SK-N-SH treated with all-trans-retinoic acid at 6 μM for 48 hours (cell line): ENCODE data around the gene NUP98.

Experiments used
- CSDC2 ChIP-seq: fragments of 250-450 bp; sonication (Bioruptor Pico); IDR thresholded peaks from 2 replicates; pipeline ENCODE4 v1.5.0; 2020; ENCODE audit warnings: mild to moderate bottlenecking, moderate library complexity
- ESRRG ChIP-seq: fragments of 250-450 bp; sonication (Bioruptor Pico); IDR thresholded peaks from 2 replicates; pipeline ENCODE4 v1.6.1; 2021; ENCODE audit warnings: mild to moderate bottlenecking
- OSR1 ChIP-seq: fragments of 250-450 bp; sonication (Bioruptor Pico); IDR thresholded peaks from 2 replicates; pipeline ENCODE4 v1.8.0; 2022; ENCODE audit warnings: moderate library complexity, mild to moderate bottlenecking, inconsistent platforms
- POU6F1 ChIP-seq: fragments of 250-450 bp; sonication (Bioruptor Pico); IDR thresholded peaks from 2 replicates; pipeline ENCODE4 v1.8.0; 2021; ENCODE audit warnings: low read depth, mild to moderate bottlenecking, moderate library complexity, borderline replicate concordance
- RARB ChIP-seq: fragments of 250-450 bp; sonication (Bioruptor Pico); IDR thresholded peaks from 2 replicates; pipeline ENCODE4 v1.8.0; 2021; ENCODE audit warnings: mild to moderate bottlenecking, moderate library complexity
- TF ChIP-seq, protein P1 (sequence below): fragments of 250-450 bp; sonication (Bioruptor Pico); IDR thresholded peaks from 2 replicates; pipeline ENCODE4 v1.8.0; 2020; ENCODE audit warnings: mild to moderate bottlenecking, moderate library complexity, borderline replicate concordance
- TF ChIP-seq, protein P2 (sequence below): fragments of 250-450 bp; sonication (Bioruptor Pico); IDR thresholded peaks from 2 replicates; pipeline ENCODE4 v1.5.1; 2020; ENCODE audit warnings: low read depth, mild to moderate bottlenecking, moderate library complexity

- TF ChIP-seq RARB (CRISPR knock-in tag): no peak
- TF ChIP-seq, protein P1, sequence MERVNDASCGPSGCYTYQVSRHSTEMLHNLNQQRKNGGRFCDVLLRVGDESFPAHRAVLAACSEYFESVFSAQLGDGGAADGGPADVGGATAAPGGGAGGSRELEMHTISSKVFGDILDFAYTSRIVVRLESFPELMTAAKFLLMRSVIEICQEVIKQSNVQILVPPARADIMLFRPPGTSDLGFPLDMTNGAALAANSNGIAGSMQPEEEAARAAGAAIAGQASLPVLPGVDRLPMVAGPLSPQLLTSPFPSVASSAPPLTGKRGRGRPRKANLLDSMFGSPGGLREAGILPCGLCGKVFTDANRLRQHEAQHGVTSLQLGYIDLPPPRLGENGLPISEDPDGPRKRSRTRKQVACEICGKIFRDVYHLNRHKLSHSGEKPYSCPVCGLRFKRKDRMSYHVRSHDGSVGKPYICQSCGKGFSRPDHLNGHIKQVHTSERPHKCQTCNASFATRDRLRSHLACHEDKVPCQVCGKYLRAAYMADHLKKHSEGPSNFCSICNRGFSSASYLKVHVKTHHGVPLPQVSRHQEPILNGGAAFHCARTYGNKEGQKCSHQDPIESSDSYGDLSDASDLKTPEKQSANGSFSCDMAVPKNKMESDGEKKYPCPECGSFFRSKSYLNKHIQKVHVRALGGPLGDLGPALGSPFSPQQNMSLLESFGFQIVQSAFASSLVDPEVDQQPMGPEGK (CRISPR knock-in tag): no peak
- no peak for TF ChIP-seq ESRRG (CRISPR knock-in tag)
- TF ChIP-seq, protein P2, sequence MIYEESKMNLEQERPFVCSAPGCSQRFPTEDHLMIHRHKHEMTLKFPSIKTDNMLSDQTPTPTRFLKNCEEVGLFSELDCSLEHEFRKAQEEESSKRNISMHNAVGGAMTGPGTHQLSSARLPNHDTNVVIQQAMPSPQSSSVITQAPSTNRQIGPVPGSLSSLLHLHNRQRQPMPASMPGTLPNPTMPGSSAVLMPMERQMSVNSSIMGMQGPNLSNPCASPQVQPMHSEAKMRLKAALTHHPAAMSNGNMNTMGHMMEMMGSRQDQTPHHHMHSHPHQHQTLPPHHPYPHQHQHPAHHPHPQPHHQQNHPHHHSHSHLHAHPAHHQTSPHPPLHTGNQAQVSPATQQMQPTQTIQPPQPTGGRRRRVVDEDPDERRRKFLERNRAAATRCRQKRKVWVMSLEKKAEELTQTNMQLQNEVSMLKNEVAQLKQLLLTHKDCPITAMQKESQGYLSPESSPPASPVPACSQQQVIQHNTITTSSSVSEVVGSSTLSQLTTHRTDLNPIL (CRISPR knock-in tag): no peak
- no peak for TF ChIP-seq POU6F1 (CRISPR knock-in tag)
- TF ChIP-seq OSR1 (CRISPR knock-in tag): no peak
- TF ChIP-seq CSDC2 (CRISPR knock-in tag): no peak
Measured at GRCh38 chr11:3736816-3737215, 60.5 kb downstream of the NUP98 start.
